Central memory CD4-positive, alpha-beta T cell (primary cell): ENCODE data around the gene PITX1.

Source experiments
- DNase-seq: peaks from one replicate; pipeline ENCODE4 v3.0.0; 2022

The PITX1 gene

DNA sequence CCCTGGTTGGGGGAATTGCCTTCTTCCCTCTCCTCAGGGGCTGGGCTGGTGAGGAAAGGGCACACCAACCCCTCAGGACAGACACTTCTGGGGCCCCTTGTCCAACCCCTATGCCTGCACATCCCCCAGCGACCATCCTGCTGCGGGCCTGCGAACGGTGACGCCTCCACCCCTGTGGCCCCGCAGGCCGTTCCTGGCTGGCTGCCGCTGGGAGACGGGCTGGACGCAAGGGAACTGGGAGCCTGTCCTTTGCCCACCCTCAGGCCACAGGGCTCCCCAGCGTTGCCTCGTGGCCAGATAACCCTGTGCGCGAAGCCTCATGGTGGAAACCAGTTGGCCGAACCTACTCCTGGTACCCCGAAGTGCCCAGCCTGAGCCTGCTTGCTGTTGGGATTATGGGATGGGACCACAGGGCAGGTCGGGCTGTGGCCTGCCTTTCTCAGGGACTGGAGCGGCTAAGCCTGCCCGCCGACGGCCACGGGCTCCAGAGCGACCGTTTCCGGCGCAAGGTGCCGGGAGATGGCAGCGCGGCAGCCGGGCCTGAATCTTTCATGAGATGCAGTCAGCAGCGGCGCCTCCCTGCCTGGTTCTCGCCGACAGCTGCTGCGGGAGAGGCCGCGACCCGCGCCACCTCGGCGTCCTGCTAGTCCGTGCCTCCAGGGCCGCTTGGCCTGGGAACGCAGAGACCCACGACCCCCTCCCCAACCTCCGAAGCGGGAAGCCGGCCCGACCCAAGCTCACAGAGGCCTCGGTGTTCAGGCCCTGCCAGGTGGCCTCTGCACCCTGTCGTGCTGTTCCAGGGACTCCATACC, 6.5 kb upstream of the PITX1 start:
- DNase-seq = no peak

DNA sequence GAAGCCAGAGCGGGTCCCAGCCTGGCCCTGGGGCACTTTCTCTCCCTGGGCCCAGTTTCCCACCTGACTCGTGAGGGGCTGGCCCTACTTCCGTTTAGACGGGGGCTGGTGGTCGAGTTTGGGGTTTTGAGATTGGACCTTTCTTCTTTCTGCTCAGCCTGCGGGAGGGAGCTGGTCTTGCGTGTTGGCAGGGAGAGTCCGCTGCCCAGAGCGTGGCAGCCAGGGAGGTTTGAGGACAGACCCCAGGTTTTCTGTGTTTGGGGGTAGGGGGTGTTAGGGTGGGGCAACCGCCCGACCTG, 6.0 kb upstream of the PITX1 start:
- DNase-seq = no peak

DNA sequence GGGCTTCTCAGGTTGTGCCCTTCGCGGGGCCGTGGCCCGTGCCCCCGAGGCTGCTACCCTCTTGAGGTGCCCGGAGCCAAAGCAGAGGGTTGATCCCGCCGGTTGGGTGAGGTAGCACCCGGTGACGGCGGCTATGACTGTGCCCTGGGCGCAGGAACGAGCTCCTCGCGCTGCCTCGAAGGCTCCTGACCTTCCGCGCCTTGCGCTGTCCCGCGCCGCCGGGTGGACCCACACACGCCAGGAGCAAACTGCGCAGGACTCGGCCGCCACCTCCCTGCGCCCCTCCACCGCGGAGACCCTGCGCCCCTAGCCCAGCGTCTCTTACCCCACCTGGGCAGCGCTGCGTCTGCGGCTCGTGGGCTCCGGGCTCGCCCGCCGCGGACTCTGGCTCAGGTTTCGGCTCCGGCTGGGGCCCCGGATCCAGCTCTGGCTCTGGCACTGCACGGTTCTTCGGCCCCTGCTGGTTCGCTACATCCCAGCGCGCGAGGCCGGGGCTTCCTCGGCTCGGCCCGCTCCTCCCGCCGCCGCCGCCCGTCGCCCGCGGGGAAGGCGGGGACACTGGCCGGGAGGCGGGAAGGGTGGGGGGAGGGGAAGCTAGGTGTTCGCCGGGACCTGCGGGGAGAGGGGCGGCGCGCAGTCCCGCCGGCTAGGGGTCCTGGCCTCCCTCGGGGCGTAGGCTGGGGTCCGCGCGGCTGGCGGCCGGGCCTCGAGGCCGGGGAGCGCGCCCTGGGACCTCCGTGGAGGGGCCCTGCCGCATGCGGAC, 5.4 kb upstream of the PITX1 start:
- no peak for DNase-seq

DNA sequence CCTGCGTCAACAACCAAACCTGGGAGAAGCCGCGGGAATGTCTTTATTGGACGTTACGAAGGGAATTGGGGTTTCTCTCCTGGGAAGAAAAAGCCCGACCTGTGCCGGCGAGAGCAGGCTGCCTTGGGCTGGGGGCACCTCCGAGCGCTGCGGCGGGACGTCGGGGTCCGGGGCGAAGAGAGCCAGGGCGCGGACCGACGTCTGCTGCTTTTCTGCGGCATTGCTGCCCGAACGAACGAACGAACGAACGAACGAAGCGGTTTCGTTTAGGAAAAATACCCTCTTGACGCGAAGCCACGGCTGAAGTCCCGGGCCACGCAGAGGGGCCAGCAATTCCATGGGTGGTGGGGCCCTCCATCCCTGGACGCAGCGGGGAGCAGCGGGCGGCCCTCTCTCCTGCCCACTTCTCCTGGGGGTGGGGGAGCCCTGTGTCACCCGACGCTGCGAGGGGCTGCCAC, 4.8 kb upstream of the PITX1 start:
- no peak for DNase-seq

DNA sequence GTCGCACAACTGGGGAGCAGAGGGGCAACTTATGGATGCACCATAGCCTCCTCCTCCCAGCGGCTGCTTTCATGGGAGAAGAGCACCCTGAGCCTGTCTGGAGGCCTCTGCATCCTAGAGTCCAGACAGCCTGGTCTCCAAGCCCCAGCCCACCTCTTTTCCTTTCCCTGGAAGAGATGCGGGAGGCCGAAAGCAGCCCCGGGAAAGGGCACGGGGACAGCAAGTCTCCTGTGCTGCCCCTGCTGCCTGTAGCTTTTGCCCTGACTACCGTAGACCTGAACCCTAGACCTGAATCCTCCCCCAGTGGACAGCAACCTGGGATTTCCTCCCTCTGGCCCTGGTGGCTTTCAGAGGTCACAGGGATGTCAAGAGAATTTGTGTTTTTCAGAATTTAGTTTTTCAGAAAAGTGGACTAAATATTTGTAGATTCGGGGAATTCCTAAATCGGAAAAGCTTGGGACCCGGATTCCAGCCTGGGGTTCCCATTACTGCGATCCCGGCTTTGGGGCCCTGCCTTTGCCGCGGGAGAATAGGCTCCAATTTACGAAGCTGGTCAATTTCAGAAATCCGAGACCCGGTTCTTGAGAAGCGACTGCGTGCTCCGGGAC, 4.3 kb upstream of the PITX1 start:
- DNase-seq = no peak

DNA sequence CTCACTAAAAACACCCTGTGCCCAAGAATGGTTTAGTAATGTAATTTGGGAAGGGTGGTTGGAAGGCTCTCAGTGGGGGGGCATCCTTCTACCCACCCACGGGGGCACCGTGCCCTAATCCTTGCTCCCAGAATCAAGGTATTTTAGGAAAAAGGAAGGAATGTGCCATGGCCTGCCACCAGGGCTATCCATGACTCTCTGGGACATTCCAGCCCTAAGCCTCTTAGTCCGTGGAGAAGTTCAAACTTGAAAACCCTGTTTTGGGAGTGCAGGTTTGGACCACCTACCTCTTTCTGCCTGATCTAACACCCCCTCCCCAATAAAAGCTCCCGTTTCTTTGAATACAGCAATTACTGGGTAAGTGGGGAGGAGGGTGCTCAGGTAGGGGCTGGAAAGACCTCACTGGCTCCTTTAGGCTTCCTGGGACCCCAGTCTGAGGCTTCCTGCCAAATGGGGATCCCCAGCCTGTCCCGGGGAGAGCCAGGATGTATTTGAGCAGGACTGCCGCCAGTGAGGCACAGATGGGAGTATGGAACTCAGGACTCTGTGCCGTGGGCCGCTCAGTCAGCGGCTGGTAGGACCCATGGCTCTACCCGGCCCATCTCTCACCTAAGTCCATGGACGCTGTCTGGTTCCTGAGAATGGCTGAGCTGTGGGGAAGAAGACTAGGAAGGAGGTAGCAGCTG, 3.6 kb upstream of the PITX1 start:
- DNase-seq = no peak

DNA sequence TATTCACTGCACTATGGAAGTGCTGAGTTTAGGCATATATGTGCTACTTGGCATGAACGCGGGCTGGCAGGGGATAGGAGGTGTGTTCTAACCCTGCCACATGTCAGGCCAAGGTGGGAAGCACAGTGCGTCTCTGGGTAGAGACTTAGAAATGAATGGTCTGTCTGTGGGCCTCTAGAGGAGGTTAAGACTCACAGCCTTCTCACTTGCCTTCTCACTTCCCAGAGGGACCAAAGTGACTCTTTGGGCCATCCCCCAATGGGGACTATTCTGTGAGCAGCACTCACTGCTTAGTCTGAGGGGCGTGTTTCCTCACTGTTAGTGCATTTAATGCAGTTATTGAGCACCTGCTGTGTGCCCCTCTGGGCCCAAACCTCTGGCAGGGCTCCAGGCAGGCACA, 2.4 kb upstream of the PITX1 start:
- no peak for DNase-seq

DNA sequence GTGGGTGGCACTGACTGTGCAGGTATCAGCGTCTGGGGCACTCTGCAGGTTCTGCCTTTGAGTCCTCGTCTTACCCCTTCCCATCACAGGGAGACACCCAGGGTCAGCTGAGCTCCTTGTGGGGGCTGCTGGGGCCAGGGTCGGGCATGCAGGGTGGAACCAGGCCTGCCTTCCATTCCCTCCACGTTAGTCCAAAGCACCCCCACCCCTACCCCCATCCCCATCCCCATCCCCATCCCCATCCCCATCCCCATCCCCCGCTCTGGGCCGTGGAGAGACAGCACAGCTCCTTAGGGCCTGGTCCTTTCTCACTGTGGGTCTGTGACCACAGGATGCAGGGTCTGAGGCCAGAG, 1.6 kb upstream of the PITX1 start:
- DNase-seq = no peak

DNA sequence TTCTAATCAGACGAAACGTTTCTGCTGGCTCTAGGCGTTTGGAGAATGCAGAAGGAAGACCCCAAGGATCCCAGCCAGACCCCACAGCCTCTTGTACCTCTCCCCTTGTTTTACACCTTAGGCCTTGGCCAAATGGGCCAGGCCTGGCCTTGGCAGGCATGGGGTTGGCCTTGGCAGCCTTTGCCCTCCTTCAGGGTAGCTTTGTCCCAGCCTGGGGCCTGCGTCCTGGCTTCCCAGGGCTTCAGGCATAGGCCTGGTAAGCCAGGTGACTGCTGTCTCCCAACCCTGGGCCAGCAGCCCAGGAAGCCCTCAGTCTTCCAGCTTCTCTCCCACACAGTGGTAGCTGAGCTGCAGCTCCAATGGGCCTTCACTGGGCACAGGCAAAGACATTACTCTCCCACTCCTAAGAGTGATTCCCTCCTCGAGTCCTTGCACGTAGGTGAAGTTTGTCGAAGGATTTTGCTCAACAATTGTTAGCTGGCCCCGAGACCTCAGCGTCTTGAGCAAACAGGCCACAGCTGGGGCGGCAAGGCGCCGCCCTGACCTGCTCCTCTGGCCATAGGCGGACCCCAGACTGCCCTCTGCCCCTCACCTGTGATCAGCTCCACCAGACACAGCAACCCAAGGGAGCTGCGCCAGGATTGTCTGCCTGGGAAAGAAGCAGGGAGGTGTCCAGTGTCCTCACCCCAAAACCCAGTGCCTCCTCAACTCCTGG, 1.1 kb upstream of the PITX1 start:
- DNase-seq = no peak

DNA sequence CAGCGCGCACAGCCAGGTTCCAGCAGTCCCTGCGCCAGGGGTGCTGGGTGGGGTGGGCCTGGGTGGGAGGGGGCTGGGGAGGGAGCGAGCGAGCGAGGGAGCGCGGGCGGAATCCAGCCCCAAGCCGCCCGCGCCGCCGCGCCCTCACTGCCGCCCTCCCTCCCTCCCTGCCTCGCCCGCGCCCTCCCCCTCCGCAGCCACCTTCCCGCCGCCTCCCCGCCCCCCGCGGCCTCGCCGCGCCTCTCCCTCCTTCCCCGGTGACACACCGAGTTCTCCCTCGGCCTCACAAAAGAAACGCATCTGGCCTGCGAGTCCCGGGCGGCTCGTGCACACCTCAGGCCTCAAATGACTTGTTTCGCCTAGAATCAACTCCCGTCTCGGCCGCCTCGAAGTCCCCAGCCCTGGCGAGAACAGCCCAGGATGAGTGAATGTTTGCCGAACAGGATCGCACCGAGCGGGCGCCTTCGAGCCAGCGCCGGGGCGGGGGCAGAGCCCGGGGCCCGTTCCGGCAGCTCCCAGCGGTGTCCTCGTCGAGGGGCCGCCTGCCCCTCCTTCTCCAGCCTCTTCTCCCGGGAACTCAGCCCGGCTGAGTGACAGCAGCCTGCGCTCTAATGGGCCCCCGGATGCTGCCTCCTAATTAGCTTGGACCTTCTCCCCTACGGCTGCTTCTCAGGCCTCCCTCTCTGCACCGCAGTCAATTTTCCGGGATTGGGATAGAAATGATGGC, 371 bp upstream of the PITX1 start:
- no peak for DNase-seq

DNA sequence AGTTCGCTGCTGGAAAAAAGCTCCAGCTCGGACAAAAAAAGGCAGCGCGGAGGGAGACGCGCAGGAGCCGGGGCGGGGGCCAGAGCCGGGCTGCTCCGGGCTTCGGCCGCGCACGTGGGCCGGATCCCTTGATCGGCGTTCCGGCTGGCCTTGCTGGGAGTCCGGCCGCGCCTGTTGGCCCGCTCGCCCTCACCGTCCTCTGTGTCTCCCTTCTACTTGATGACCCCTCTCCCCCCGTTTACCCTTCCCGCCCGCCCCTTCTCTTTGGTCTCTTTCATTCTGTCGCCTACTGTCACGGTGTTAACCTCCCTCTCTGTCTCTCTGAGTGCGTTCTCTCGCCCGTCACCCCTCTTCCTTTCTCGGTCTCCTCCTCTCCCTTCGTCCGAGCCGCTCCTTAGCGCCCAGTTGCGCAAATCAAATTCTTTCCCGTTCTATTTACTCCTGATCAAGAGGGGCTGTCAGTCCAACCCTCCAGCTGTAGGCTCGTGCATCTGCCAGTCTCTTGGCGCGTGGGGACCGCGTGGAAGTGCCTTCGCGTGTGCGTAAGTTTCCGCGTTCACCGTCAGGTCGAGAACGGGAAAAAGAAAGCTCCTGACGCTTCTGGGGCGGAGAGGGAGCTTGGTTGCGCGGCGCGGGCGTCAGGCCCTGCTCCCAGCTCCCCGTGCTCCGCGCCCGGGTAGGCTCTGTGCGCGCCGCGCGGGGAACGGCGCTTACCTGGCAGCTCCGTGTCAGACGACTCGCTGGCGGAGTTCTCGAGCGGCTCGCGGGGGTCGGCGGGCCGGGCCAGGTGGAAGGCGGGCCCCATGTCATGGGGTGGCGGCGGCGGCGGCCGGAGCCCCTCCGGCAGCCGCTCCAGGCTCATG, 798 bp downstream of the PITX1 start:
- no peak for DNase-seq

DNA sequence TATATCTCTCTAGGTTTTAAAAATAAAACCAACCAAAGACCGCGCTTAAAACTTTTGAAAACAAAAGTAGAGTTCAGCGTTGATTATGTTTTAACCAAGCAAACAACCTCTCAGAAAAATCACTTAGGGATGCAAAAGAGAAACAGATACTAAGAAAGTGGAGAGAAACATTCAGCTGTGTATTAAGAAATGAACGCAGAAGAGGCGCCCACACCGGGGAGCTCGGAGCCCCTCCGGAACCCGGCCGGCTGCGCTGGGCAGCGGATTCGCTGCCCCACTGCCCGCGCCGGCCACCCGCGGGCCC, 1.4 kb downstream of the PITX1 start:
- no peak for DNase-seq

DNA sequence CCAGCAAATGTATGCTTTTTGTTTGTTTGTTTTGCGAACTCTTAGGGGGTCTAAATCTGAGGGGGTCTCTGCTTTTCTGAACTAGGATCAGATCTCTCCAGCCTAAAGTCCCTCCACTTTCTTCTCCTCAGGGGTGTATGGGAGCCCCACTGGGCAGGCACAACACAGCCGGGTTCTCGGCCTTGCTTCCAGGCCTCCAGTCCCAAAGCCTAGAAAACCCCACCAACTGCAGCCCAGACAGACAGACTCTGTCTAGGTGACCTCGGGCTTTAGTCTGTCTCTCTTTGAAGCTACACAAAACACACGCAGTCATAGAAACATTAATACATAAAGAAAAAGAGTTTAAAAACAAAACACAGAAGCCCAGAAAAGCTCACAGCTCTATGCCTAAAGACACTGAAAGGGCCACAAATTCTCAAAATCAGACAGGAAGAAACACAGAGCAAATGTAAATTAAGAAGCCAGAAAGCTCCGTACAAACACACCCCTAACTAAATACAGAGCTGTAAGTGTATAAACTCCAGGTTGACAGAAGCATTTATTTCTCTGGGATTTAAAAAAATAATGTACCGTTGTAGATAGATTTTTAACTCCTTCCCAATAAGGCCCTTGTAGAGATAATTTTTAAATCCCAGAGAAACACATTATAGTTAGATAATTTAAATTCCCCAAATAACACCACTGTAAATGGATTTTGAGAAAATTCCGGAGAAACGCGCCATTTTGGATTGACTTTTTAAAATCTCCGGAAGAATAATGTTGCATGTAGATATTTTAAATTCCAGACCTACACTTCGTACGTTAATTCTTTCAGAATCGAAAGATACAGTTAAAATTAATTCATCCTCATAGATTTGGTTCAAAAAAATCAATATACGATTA, 2.0 kb downstream of the PITX1 start:
- no peak for DNase-seq

DNA sequence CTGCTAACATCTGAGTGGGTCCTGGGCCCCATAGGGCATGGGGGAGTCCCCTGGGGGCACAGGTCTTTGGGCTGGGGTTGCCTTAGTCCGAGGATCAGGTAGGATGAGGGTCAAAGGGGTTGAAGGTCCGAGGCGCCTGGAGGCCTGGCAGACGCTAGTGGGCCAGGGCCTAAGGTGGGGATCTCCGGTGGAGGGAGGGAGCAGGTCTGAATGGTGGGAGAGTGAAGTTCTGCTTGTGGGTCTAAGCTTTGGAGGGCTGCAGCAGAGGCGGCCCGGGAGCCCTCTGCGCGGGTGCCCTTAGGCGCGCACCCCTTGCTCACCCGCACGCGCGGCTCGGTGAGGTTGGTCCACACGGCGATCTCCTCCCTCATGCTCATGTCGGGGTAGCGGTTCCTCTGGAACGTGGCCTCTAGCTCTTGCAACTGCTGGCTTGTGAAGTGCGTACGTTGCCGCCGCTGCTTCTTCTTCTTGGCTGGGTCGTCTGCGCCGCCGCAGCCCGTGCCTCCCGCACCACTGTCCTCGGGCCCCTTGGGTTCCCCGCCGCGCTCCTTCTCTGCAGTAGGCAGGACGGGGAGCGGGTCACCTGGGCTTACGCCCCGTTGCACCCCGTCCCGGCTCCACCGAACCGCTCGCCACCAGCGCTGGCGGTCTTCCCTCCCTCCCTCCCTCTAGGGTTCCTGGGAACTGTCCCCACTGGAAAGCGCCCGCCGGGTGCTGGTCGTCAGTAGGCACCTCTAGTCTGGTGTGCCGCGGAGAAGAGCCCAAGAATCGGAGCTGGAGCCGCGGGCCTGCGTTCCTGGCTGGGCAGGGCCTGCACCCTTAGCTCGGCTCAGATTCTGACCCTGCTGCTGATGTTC, 2.8 kb downstream of the PITX1 start:
- no peak for DNase-seq

DNA sequence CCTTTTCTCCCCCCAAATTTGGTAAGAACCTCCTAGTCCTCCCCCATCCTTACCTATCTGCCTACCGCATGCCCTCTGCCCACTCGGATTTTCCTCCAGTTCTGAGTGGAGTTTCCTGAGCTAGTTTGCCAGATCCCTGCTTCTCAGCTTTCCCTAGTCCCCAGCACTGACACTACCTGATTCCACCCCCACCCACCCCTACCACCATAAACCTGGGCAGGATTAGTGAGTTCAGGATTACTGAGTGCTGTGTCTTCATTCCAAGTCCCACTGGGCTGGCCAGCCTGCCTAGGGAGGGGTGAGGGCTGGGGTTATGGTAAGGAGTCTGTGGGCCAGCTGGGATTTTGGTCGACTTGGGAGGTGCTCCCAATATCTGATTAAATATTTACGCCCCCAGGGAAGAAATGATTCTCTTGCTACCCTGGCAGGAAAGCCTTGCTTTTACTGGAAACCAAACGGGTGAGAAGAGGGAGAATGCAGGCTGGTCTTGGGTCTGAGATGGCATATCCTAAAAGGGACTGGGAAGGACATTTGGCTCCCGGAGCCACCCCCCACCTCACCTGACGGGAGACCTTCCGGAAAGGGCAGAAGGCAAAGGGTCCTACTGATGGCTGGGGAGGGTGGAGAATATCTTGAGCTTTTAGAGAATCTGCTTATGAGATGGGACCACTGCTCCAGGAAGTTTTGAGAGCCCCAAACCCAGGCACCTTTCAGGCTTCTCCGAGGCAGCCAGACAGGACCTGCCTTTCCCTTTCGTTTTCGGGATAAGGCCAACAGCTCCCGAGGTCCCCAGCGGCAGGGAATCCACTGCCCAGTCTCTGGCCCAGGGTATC, 3.7 kb downstream of the PITX1 start:
- no peak for DNase-seq

DNA sequence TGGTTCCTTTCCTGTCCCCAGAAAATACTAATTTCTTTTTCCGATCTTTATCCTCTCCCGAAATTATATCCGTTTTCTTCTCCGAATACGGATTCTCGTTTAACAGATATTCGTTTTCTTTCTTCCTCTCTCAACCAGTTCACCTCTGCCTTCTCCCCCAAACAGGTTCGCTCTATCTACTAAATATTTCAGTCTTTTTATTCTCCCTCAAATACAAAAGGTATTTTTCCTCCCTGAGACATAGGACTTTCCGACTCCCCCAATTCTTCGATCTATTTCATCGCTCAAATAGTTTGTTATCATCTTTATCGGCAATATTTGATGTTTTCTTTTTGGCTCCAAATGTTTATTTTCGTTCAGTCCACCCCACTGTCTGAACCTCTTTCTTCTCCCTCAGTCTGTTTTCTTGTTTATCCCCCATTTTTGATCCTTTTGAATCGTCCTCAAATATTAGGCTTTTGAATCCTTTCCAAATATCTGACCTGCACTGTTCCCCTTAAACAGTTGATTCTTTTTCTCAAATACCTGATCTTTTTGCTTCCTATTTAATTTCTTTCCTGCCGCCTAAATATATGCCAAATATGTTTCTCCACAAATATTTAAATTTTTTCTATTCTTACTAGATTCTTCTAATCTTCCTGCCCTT, 4.4 kb downstream of the PITX1 start:
- DNase-seq = no peak

DNA sequence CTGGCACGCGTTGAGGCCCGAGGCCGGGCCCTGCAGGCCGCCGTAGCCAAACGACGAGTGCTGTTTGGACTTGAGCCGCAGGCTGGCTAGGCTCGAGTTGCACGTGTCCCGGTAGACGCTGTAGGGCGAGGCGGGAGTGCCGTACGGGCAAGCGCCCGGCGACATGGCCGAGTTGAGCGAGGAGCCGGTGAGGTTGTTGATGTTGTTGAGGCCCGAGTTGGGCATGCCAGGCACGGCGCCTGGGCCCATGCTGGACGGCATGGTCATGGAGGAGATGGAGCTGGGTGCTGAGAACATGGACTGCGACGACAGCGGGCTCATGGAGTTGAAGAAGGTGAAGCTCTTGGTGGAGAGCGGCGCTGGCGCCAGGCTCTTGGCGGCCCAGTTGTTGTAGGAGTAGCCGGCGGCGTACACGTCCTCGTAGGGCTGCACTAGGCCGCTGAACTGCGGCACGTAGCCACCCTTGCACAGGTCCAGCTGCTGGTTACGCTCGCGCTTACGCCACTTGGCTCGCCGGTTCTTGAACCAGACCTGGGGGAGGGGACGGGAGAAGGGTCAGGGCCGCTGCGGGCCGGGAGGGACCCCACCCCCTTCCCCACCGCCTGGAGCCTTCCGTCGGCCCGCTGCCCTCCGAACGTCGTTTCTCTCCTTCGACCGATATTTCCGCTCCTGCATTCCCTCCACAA, 5.1 kb downstream of the PITX1 start:
- DNase-seq = no peak
